H1 (cell line): ENCODE results near the gene GALR2. TPM values are rescaled to one million over a fixed set of nuclear protein-coding genes. Genes with fewer than 3 reads are reported as not detected.

Source experiments
- CTCF ChIA-PET: fragments of 300-600 bp; sonication (Branson Sonifier 250); formaldehyde crosslinking; loops from one replicate; lab custom pipeline; 2021; ENCODE audit not compliant: partially characterized antibody; lab: Charles Lee
- POLR2A ChIA-PET: fragments of 300-600 bp; sonication (Branson Sonifier 250); formaldehyde crosslinking; loops from one replicate; lab custom pipeline; 2021; ENCODE audit warnings: inconsistent platforms; ENCODE audit not compliant: partially characterized antibody; lab: Charles Lee
- DNase-seq, 2 experiments: peaks; one replicate each; pipeline versions ENCODE4 v3.0.0 to v3.0.0-alpha.2; 2010 to 2022; ENCODE audit warnings: low spot score in 2 of 2, low read depth in 1 of 2, mixed read lengths in 1 of 2
- FAIRE-seq: peaks from 2 replicates; lab custom pipeline; 2011; peaks lifted over from hg19 to GRCh38; lab: Jason Lieb, UNC
- H2AFZ ChIP-seq: 2 replicates; pipeline ENCODE4 v1.8.1; 2012; ENCODE audit warnings: low read length, inconsistent platforms
- H2AK5ac ChIP-seq: 2 replicates; pipeline ENCODE4 v1.6.1; 2013; ENCODE audit warnings: low read depth, low read length
- H2BK120ac ChIP-seq: replicated peaks from 2 replicates; pipeline ENCODE3; 2013; ENCODE audit warnings: low read depth, low read length, inconsistent platforms
- H2BK12ac ChIP-seq: 2 replicates; pipeline ENCODE4 v1.6.1; 2013; ENCODE audit warnings: low read depth, low read length
- H2BK15ac ChIP-seq: 2 replicates; pipeline ENCODE4 v1.6.1; 2013; ENCODE audit warnings: low read length
- H2BK20ac ChIP-seq: 2 replicates; pipeline ENCODE4 v1.6.1; 2013; ENCODE audit warnings: low read length
- H2BK5ac ChIP-seq: 2 replicates; pipeline ENCODE4 v1.6.1; 2013; ENCODE audit warnings: low read depth, low read length
- H3K14ac ChIP-seq: 2 replicates; pipeline ENCODE4 v1.6.1; 2013; ENCODE audit warnings: inconsistent platforms; ENCODE audit not compliant: insufficient read length
- H3K18ac ChIP-seq: 2 replicates; pipeline ENCODE4 v1.6.1; 2013; ENCODE audit warnings: low read length; ENCODE audit errors: extremely low read depth
- H3K23ac ChIP-seq: 2 replicates; pipeline ENCODE4 v1.6.1; 2013; ENCODE audit warnings: inconsistent platforms; ENCODE audit not compliant: insufficient read length
- H3K23me2 ChIP-seq: 2 replicates; pipeline ENCODE4 v1.6.1; 2013; ENCODE audit warnings: low read depth, low read length
- H3K27ac ChIP-seq: 2 replicates; pipeline ENCODE4 v1.6.1; 2011; ENCODE audit warnings: low read depth, low read length, inconsistent platforms
- H3K27me3 ChIP-seq, 4 experiments: replicated peaks in 1 of 4; 1 replicate in 1 of 4; 2 replicates in 3 of 4; pipeline versions ENCODE4 v1.6.1 to v1.8.1; 2011 to 2013; ENCODE audit warnings: low read length in 3 of 4, mild to moderate bottlenecking in 3 of 4, inconsistent platforms in 2 of 4, mixed read lengths in 2 of 4, moderate library complexity in 1 of 4; ENCODE audit not compliant: control insufficient read depth in 3 of 4, insufficient read depth in 3 of 4; ENCODE audit errors: extremely low read depth in 1 of 4
- H3K36me3 ChIP-seq, 4 experiments: 2 replicates each; pipeline versions ENCODE4 v1.6.1 to v1.8.1; 2011 to 2013; ENCODE audit warnings: mild to moderate bottlenecking in 4 of 4, low read length in 3 of 4, moderate library complexity in 2 of 4, control low read depth in 1 of 4, inconsistent platforms in 1 of 4; ENCODE audit not compliant: insufficient read depth in 4 of 4, control insufficient read depth in 2 of 4
- H3K4ac ChIP-seq: replicated peaks from 2 replicates; pipeline ENCODE3; 2013; ENCODE audit warnings: low read length, low read depth, mixed read lengths, inconsistent platforms; ENCODE audit not compliant: insufficient read length
- H3K4me1 ChIP-seq, 4 experiments: replicated peaks in 1 of 4; 1 replicate in 1 of 4; 2 replicates in 3 of 4; pipeline versions ENCODE4 v1.6.1 to v1.8.1; 2011 to 2013; ENCODE audit warnings: low read length in 3 of 4, inconsistent platforms in 2 of 4, mixed read lengths in 1 of 4; ENCODE audit not compliant: insufficient read depth in 4 of 4, control insufficient read depth in 3 of 4
- H3K4me2 ChIP-seq, 2 experiments: 2 replicates each; pipeline versions ENCODE4 v1.6.1 to v1.8.1; 2011 to 2013; ENCODE audit warnings: low read depth in 2 of 2, low read length in 2 of 2, control low read depth in 1 of 2, inconsistent platforms in 1 of 2, mild to moderate bottlenecking in 1 of 2; ENCODE audit not compliant: insufficient read depth in 1 of 2
- H3K4me3 ChIP-seq, 4 experiments: fragments of 200-600, 300-600 bp in 1 of 4; sonication (generic), shearing (Covaris generic), sonication (Bioruptor Twin) in 1 of 4; 2 replicates each; pipeline versions ENCODE4 v1.5.1 to v1.8.1; 2011 to 2016; ENCODE audit warnings: low read length in 4 of 4, low read depth in 3 of 4, control low read depth in 2 of 4, inconsistent platforms in 2 of 4, mild to moderate bottlenecking in 2 of 4, mixed read lengths in 1 of 4, moderate library complexity in 1 of 4; ENCODE audit not compliant: insufficient read depth in 2 of 4; ENCODE audit errors: extremely low read depth in 1 of 4
- H3K56ac ChIP-seq: replicated peaks from 2 replicates; pipeline ENCODE3; 2013; ENCODE audit warnings: low read depth, mild to moderate bottlenecking, mixed read lengths, low read length, inconsistent platforms; ENCODE audit not compliant: insufficient read length
- H3K79me1 ChIP-seq: 2 replicates; pipeline ENCODE4 v1.6.1; 2013; ENCODE audit warnings: low read depth, low read length, control low read depth
- H3K79me2 ChIP-seq, 2 experiments: 2 replicates each; pipeline versions ENCODE4 v1.6.1 to v1.8.1; 2012 to 2013; ENCODE audit warnings: low read length in 2 of 2, mild to moderate bottlenecking in 2 of 2, inconsistent platforms in 1 of 2; ENCODE audit not compliant: insufficient read depth in 2 of 2, control insufficient read depth in 1 of 2
- H3K9ac ChIP-seq, 4 experiments: replicated peaks in 1 of 4; 1 replicate in 1 of 4; 2 replicates in 3 of 4; pipeline versions ENCODE4 v1.6.1 to v1.8.1; 2011 to 2013; ENCODE audit warnings: low read depth in 3 of 4, low read length in 3 of 4, control low read depth in 2 of 4, mild to moderate bottlenecking in 2 of 4, moderate library complexity in 2 of 4, inconsistent platforms in 1 of 4; ENCODE audit errors: extremely low read depth in 1 of 4
- H3K9me3 ChIP-seq, 2 experiments: 2 replicates each; pipeline versions ENCODE4 v1.6.1 to v1.8.1; 2012 to 2013; ENCODE audit warnings: mild to moderate bottlenecking in 2 of 2, moderate library complexity in 2 of 2, control low read depth in 1 of 2, inconsistent platforms in 1 of 2, low read depth in 1 of 2, low read length in 1 of 2, mixed read lengths in 1 of 2; ENCODE audit not compliant: insufficient read depth in 2 of 2
- H4K20me1 ChIP-seq, 2 experiments: replicated peaks in 1 of 2; 2 replicates each; pipeline versions ENCODE3 to v1.8.1; 2011 to 2013; ENCODE audit warnings: inconsistent platforms in 2 of 2, low read length in 2 of 2, mild to moderate bottlenecking in 1 of 2; ENCODE audit not compliant: insufficient read depth in 2 of 2, control insufficient read depth in 1 of 2
- H4K5ac ChIP-seq: 2 replicates; pipeline ENCODE4 v1.6.1; 2013; ENCODE audit warnings: low read length, low read depth, mixed read lengths, inconsistent platforms; ENCODE audit not compliant: insufficient read length
- H4K8ac ChIP-seq: 2 replicates; pipeline ENCODE4 v1.8.0; 2013; ENCODE audit warnings: mild to moderate bottlenecking, moderate library complexity, low read length, inconsistent platforms; ENCODE audit not compliant: insufficient read depth; ENCODE audit errors: extremely low read depth
- H4K91ac ChIP-seq: replicated peaks from 2 replicates; pipeline ENCODE3; 2013; ENCODE audit warnings: low read length, mixed read lengths, inconsistent platforms; ENCODE audit not compliant: insufficient read length
- ASH2L ChIP-seq: fragments of 200-600, 300-600 bp; sonication (generic); IDR thresholded peaks from one replicate; pipeline ENCODE4 v1.7.1; 2017; ENCODE audit warnings: low read length
- JUND ChIP-seq: IDR thresholded peaks from 2 replicates; pipeline ENCODE4 v1.6.1; 2011; ENCODE audit warnings: mild to moderate bottlenecking, improper control_type of control experiment, low read length
- NRF1 ChIP-seq: IDR thresholded peaks from 2 replicates; pipeline ENCODE4 v1.6.1; 2011; ENCODE audit warnings: mild to moderate bottlenecking, low read depth, low read length, improper control_type of control experiment
- POLR2A ChIP-seq, 2 experiments: IDR thresholded peaks; 1 replicate in 1 of 2; 2 replicates in 1 of 2; pipeline ENCODE4 v1.6.1; 2011; ENCODE audit warnings: low read depth in 2 of 2, low read length in 2 of 2, mild to moderate bottlenecking in 2 of 2; ENCODE audit errors: control extremely low read depth in 1 of 2
- RNF2 ChIP-seq: fragments of 200-900, 300-1000 bp; sonication (generic); IDR thresholded peaks from 2 replicates; pipeline ENCODE4 v1.7.1; 2016; ENCODE audit warnings: borderline replicate concordance, low read depth, mild to moderate bottlenecking, antibody characterized with exemption, low read length; ENCODE audit not compliant: poor library complexity, severe bottlenecking; ENCODE audit errors: missing control alignments
- RXRA ChIP-seq: IDR thresholded peaks from 2 replicates; pipeline ENCODE4 v1.6.1; 2011; ENCODE audit warnings: low read depth, mild to moderate bottlenecking, low read length, moderate library complexity; ENCODE audit not compliant: insufficient read depth
- SIN3A ChIP-seq, 2 experiments: IDR thresholded peaks in 1 of 2; conservative IDR thresholded peaks in 1 of 2; 2 replicates each; pipeline ENCODE4 v1.6.1; 2011 to 2012; ENCODE audit warnings: low read length in 2 of 2, improper control_type of control experiment in 1 of 2, low read depth in 1 of 2, mild to moderate bottlenecking in 1 of 2
- SIRT6 ChIP-seq: IDR thresholded peaks from one replicate; pipeline ENCODE4 v1.7.1; 2012; ENCODE audit warnings: low read length, inconsistent platforms
- SP4 ChIP-seq: IDR thresholded peaks from 2 replicates; pipeline ENCODE4 v1.6.1; 2012; ENCODE audit warnings: low read length, inconsistent platforms
- SUZ12 ChIP-seq: fragments of 200-600 bp; sonication (generic); IDR thresholded peaks from 2 replicates; pipeline ENCODE4 v1.6.1; 2012; ENCODE audit warnings: mild to moderate bottlenecking, inconsistent platforms, low read length, moderate library complexity, mixed read lengths
- TCF12 ChIP-seq: IDR thresholded peaks from 2 replicates; pipeline ENCODE4 v1.6.1; 2011; ENCODE audit warnings: low read depth, mild to moderate bottlenecking, low read length
- YY1 ChIP-seq: IDR thresholded peaks from 2 replicates; pipeline ENCODE4 v1.6.1; 2011; ENCODE audit warnings: low read depth, mild to moderate bottlenecking, low read length
- ZNF274 ChIP-seq: IDR thresholded peaks from 2 replicates; pipeline ENCODE4 v1.7.0; 2012; ENCODE audit warnings: low read length, borderline replicate concordance; ENCODE audit errors: extremely low read depth
- WGBS, 2 experiments: shearing (Covaris generic) in 1 of 2; methylation state at CpG; one replicate each; pipeline versions ENCODE4 v1.1.6 to v1.1.7; 2013 to 2015; ENCODE audit warnings: low lambda C conversion rate in 2 of 2, mixed read lengths in 2 of 2, inconsistent platforms in 1 of 2, low coverage in 1 of 2, missing lambda C conversion rate in 1 of 2; ENCODE audit not compliant: insufficient replicate concordance in 2 of 2, insufficient coverage in 1 of 2, insufficient read length in 1 of 2; ENCODE audit errors: extremely low coverage in 1 of 2, missing lambda C conversion rate in 1 of 2; 5-methylcytosine and 5-hydroxymethylcytosine counted together
- polyA plus RNA-seq, 7 experiments: library from polyadenylated mRNA; depleted of rRNA in 3 of 7; stranded (reverse) in 5 of 7; unstranded in 2 of 7; fragments of >200 nt in 5 of 7; fragments of 200-250 nt in 2 of 7; gene quantifications; 1 replicate in 5 of 7; 2 replicates in 1 of 7; 4 replicates in 1 of 7; pipeline versions ENCODE4 v1.2.1 to v1.2.3, GENCODE V29; 2011 to 2013; ENCODE audit warnings: missing spikeins in 2 of 7, mixed read lengths in 2 of 7
- total RNA-seq: library from RNA; stranded (reverse); fragmentation: NEBNext Ultra II Directional; extraction: Animal tissue kit (Norgen Biotek cat#: 25700); gene quantifications from 2 replicates; pipeline ENCODE4 v1.2.1, GENCODE V29; 2021
- TF ChIP-seq, protein P1 (sequence below): IDR thresholded peaks from 2 replicates; pipeline ENCODE4 v1.6.1; 2012; ENCODE audit warnings: inconsistent platforms

GALR2 gene
- total and polyA plus RNA-seq, 2 of the 8 experiments (the other 6 are each of a cell fraction or from before 2014, with no cell fraction given), result 0.86 to 2.2 TPM

DNA sequence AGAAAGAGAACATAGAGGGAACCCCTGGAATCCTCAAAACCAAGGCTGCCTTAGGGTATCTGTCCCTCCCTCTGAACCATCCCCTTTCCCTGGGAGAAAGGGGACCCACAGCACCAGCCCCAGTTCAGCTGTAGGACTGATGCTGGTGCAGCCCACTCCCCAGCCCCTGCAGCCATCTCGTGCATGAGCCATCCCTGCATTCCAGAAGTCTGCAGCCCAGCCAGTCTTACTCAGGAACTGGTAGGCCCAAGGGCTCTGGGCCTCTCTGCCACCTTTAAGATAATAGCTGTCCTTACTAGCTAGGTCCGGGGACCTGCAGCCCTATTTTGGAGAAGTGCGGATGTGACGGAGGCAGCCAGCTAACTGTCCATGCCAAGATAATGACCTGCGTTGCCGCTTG is 41.4 kb upstream of the GALR2 start:
- Histone ChIP-seq H3K14ac (no peak overlapping the region), H3K23ac (no peak overlapping the region), H3K18ac (no peak overlapping the region), H2BK12ac (no peak overlapping the region), H4K5ac (no peak overlapping the region), H2BK120ac (no peak overlapping the region), H4K8ac (no peak overlapping the region), H3K9ac (no peak overlapping the region), H2BK15ac (no peak overlapping the region), H3K79me2 (no peaks in the 10 kb centered on the region), H2BK5ac (no peak overlapping the region), H3K4me1 (peaks cover 0 to 17% (median 9%) of the 10 kb centered on the region in 4 experiments; a peak in 6 of 7 replicates), H2BK20ac (no peak overlapping the region), H3K79me1 (no peaks in the 10 kb centered on the region), H4K20me1 (peaks cover 0 to 2% of the 10 kb centered on the region in 2 experiments), H3K27ac (no peak overlapping the region), H3K23me2 (no peaks in the 10 kb centered on the region), H4K91ac (no peak overlapping the region), H3K36me3 (no peaks in the 10 kb centered on the region; a peak in 1 of 8 replicates), H3K56ac (no peak overlapping the region), H3K4me3 (no peak overlapping the region), H3K9me3 (no peaks in the 10 kb centered on the region), H3K4ac (no peak overlapping the region), H3K27me3 (no peaks in the 10 kb centered on the region), H2AK5ac (no peak overlapping the region), H2AFZ (no peak overlapping the region), H3K4me2 (no peak overlapping the region)
- 92% methylated on average over 6 of the region's 6 CpGs; no CpG with 5 or more reads in 1 of the 2 experiments for WGBS, 2 experiments
- DNase-seq (no peak), FAIRE-seq (no peak)
- ChIA-PET POLR2A (interaction anchor here (0.7 to 3.0 kb wide), 3 partner anchors 19 to 90 kb away, joined by 3 to 9 read pairs (median 4); partner anchors contain the start of gene ZACN), CTCF (interaction anchor here (0.6 to 13.7 kb wide), 8 partner anchors 8 to 364 kb away, joined by 3 to 229 read pairs (median 4); partner anchors contain the start of gene CDK3)
- TF ChIP-seq YY1, result no peak
- TF ChIP-seq SIRT6, result no peak
- TF ChIP-seq, protein P1, sequence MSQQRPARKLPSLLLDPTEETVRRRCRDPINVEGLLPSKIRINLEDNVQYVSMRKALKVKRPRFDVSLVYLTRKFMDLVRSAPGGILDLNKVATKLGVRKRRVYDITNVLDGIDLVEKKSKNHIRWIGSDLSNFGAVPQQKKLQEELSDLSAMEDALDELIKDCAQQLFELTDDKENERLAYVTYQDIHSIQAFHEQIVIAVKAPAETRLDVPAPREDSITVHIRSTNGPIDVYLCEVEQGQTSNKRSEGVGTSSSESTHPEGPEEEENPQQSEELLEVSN, result no peak
- TF ChIP-seq SIN3A (conservative IDR thresholded peaks at IDR 0.05 in 1 of 2, IDR thresholded peaks at IDR 0.05 in 1 of 2; ENCODE audit: low read depth in 1 of 2, low read length in 2 of 2), result no peak
- TF ChIP-seq NRF1, result no peak
- TF ChIP-seq POLR2A (IDR thresholded peaks at IDR 0.05; ENCODE audit: control extremely low read depth in 1 of 2, low read depth in 2 of 2, low read length in 2 of 2), result no peak
- TF ChIP-seq SUZ12, result no peak
- no peak for TF ChIP-seq RXRA
- TF ChIP-seq RNF2, result no peak
- TF ChIP-seq ZNF274, result no peak
- no peak for TF ChIP-seq SP4
- no peak for TF ChIP-seq ASH2L
- TF ChIP-seq JUND, result no peak
- TF ChIP-seq TCF12, result no peak
